Breast epithelium (tissue), 4 donors: Measurements from ENCODE around the gene ZDHHC6. TPM values are rescaled to one million over a fixed set of nuclear protein-coding genes. Genes with fewer than 3 reads are reported as not detected.

Experiments
- DNase-seq, 2 donors: peaks; one replicate each; pipeline ENCODE4 v3.0.0-alpha.2; 2019; ENCODE audit warnings: low spot score in 2 of 2
- H3K27ac ChIP-seq, 2 donors: fragments of 200-600 bp; sonication (generic) in 1 of 2; one replicate each; pipeline ENCODE4 v1.5.1; 2016 to 2019; ENCODE audit warnings: mild to moderate bottlenecking in 1 of 2
- H3K27me3 ChIP-seq, 2 donors: fragments of 200-600 bp; sonication (generic) in 1 of 2; one replicate each; pipeline versions ENCODE4 v1.5.1 to v1.6.0; 2017 to 2019; ENCODE audit warnings: control low read depth in 1 of 2, mild to moderate bottlenecking in 1 of 2
- H3K36me3 ChIP-seq: fragments of 200-600 bp; one replicate; pipeline ENCODE4 v1.5.1; 2019
- H3K4me1 ChIP-seq, 2 donors: fragments of 200-600 bp; sonication (generic); one replicate each; pipeline ENCODE4 v1.5.1; 2016 to 2019; ENCODE audit warnings: control low read depth in 1 of 2
- H3K4me3 ChIP-seq, 3 donors: fragments of 200-600 bp; sonication (generic); 1 replicate in 2 of 3; 2 replicates in 1 of 3; pipeline ENCODE4 v1.5.1; 2016 to 2019; ENCODE audit warnings: mild to moderate bottlenecking in 3 of 3, moderate library complexity in 2 of 3
- H3K9me3 ChIP-seq, 2 donors: fragments of 200-600 bp; sonication (generic) in 1 of 2; one replicate each; pipeline ENCODE4 v1.5.1; 2016 to 2019; ENCODE audit warnings: control low read depth in 1 of 2
- CTCF ChIP-seq, 3 donors: fragments of 450-650 bp; IDR thresholded peaks; one replicate each; pipeline ENCODE4 v1.5.1; 2016 to 2017; ENCODE audit warnings: antibody characterized with exemption in 3 of 3, mild to moderate bottlenecking in 3 of 3, moderate library complexity in 3 of 3
- POLR2A ChIP-seq: fragments of 450-650 bp; IDR thresholded peaks from one replicate; pipeline ENCODE4 v1.6.1; 2016; ENCODE audit warnings: antibody characterized with exemption, mild to moderate bottlenecking, moderate library complexity
- POLR2AphosphoS5 ChIP-seq, 3 donors: sonication (generic); formaldehyde crosslinking; IDR thresholded peaks; one replicate each; pipeline ENCODE4 v1.6.1; 2017; ENCODE audit warnings: antibody characterized with exemption in 3 of 3
- intact Hi-C: fragments of 100-400 bp; cut with DNase I; formaldehyde crosslinking; loops from one replicate; pipeline ENCODE4 v1.15.1; 2023; ENCODE audit warnings: low total_unique reads
- total RNA-seq, 3 donors: library from RNA; depleted of rRNA; stranded (reverse); fragments of >200 nt; gene quantifications; one replicate each; pipeline ENCODE4 v1.1.0, GENCODE V29; 2016

ZDHHC6 gene
- total RNA-seq, 3 donors from 2014 or later: 27.4 to 34.5 (median 32.1) TPM

- Histone ChIP-seq H3K27me3 (no peaks in the 10 kb centered on the region), H3K27ac (no peak overlapping the region), H3K4me1 (no peaks in the 10 kb centered on the region), H3K36me3 (no peaks in the 10 kb centered on the region), H3K4me3 (no peak overlapping the region), H3K9me3 (no peaks in the 10 kb centered on the region)
- intact Hi-C loops: no loop called here
- TF ChIP-seq CTCF (IDR thresholded peaks at IDR 0.05) (no peak), POLR2AphosphoS5 (IDR thresholded peaks at IDR 0.05) (no peak), POLR2A (no peak)
- DNase-seq: no peak
Measured at GRCh38 chr10:112484399-112484798, 37.7 kb upstream of the ZDHHC6 start.

GRCh38 chr10:112481602-112482001, 34.9 kb upstream of the ZDHHC6 start:
- no peak for DNase-seq
- intact Hi-C loops: no loop called here
- H3K9me3 ChIP-seq: no peaks in the 10 kb centered on the region
- H3K4me1 ChIP-seq: no peaks in the 10 kb centered on the region
- no peak for TF ChIP-seq CTCF (IDR thresholded peaks at IDR 0.05)
- TF ChIP-seq POLR2AphosphoS5 (IDR thresholded peaks at IDR 0.05): no peak
- no peak for TF ChIP-seq POLR2A
- no peaks in the 10 kb centered on the region for H3K27me3 ChIP-seq
- H3K36me3 ChIP-seq: no peaks in the 10 kb centered on the region
- H3K27ac ChIP-seq: no peak overlapping the region
- no peak overlapping the region for H3K4me3 ChIP-seq

- no peaks in the 10 kb centered on the region for H3K9me3 ChIP-seq
- H3K27me3 ChIP-seq: no peaks in the 10 kb centered on the region
- no peak overlapping the region for H3K4me3 ChIP-seq
- intact Hi-C loops: no loop called here
- H3K36me3 ChIP-seq: no peaks in the 10 kb centered on the region
- no peaks in the 10 kb centered on the region for H3K4me1 ChIP-seq
- H3K27ac ChIP-seq: no peak overlapping the region
- no peak for TF ChIP-seq POLR2AphosphoS5 (IDR thresholded peaks at IDR 0.05)
- TF ChIP-seq POLR2A: no peak
- peak in 2 of 3 donors; percentile 12 to 22 for TF ChIP-seq CTCF (IDR thresholded peaks at IDR 0.05)
- DNase-seq: no peak
Measured at GRCh38 chr10:112475575-112476218, 29.0 kb upstream of the ZDHHC6 start.

GRCh38 chr10:112471878-112472487, 25.3 kb upstream of the ZDHHC6 start:
- intact Hi-C loops: no loop called here
- no peak for TF ChIP-seq POLR2AphosphoS5 (IDR thresholded peaks at IDR 0.05)
- peak in 2 of 3 donors; percentile 54 to 72 for TF ChIP-seq CTCF (IDR thresholded peaks at IDR 0.05)
- no peak for DNase-seq

GRCh38 chr10:112467541-112468075, 20.9 kb upstream of the ZDHHC6 start:
- no peak overlapping the region for H3K27ac ChIP-seq
- no peaks in the 10 kb centered on the region for H3K36me3 ChIP-seq
- no peaks in the 10 kb centered on the region for H3K4me1 ChIP-seq
- H3K9me3 ChIP-seq: no peaks in the 10 kb centered on the region
- H3K4me3 ChIP-seq: no peak overlapping the region
- H3K27me3 ChIP-seq: no peaks in the 10 kb centered on the region
- intact Hi-C loops: no loop called here
- TF ChIP-seq POLR2A: no peak
- no peak for TF ChIP-seq CTCF (IDR thresholded peaks at IDR 0.05)
- no peak for TF ChIP-seq POLR2AphosphoS5 (IDR thresholded peaks at IDR 0.05)
- no peak for DNase-seq

More at GRCh38 chr10:112471878-112472487, 25.3 kb upstream of the ZDHHC6 start:
- no peaks in the 10 kb centered on the region for H3K9me3 ChIP-seq
- no peaks in the 10 kb centered on the region for H3K4me1 ChIP-seq
- H3K27me3 ChIP-seq: no peaks in the 10 kb centered on the region
- no peak overlapping the region for H3K4me3 ChIP-seq
- no peak overlapping the region for H3K27ac ChIP-seq
- H3K36me3 ChIP-seq: no peaks in the 10 kb centered on the region
